ENCODE results near the gene CASP10. TPM values are rescaled to one million over a fixed set of nuclear protein-coding genes. Genes with fewer than 3 reads are reported as not detected.
"Not testable (repeated sequence)": the region's sequence is repeated elsewhere in the genome, so short reads cannot be mapped to it uniquely, and the experiment has no call there.

The CASP10 gene
- total RNA-seq, 1 experiment from 2014 or later: 2.8 TPM

DNA sequence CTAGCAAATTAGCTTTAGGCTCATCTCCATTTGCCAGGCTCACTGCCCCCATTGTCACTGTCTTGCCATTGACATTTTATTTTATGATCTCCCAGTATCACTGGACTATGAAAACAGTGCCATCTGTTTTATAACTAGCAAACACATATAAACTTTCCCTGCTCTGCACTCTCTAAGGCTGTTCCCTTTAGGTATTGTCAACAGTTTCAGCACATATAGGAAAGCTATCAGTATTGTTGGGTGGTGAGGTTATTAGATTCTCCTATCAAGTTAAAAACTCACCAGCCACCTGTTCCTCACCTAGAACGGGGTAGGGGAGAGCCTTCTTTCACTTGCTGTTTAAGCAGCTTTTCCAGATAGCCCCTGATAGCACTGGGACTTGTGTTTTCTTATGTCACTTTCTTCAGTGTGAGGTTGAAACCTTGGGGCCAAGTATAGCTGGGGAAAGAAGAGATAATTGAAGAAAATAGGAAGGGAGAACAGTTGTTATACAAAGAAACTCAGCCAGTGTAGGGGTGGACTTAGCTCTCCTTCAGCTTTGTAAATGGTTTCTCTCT, 34.4 kb upstream of the CASP10 start:
- no peak overlapping the region for H3K27ac Mint-ChIP-seq
- no peaks in the 10 kb centered on the region for H3K27me3 Mint-ChIP-seq (ENCODE audit: low read depth)
- H3K4me3 Mint-ChIP-seq: no peak overlapping the region
- ChIA-PET CTCF (interaction anchor here (5.7 kb wide), 1 partner anchor 10 kb away, joined by 40 read pairs; no protein-coding TSS in a partner anchor), POLR2A (no interaction called here)
- H3K4me1 Mint-ChIP-seq: peaks cover 10% of the 10 kb centered on the region
- no peak for TF ChIP-seq OVOL2 (CRISPR knock-in tag; IDR thresholded peaks at IDR 0.05; ENCODE audit: borderline replicate concordance)
- no peak for DNase-seq (ENCODE audit: low spot score)
- H3K9me3 Mint-ChIP-seq: no peaks in the 10 kb centered on the region
- no peak for ATAC-seq
- peaks cover 4% of the 10 kb centered on the region for H3K36me3 Mint-ChIP-seq

DNA sequence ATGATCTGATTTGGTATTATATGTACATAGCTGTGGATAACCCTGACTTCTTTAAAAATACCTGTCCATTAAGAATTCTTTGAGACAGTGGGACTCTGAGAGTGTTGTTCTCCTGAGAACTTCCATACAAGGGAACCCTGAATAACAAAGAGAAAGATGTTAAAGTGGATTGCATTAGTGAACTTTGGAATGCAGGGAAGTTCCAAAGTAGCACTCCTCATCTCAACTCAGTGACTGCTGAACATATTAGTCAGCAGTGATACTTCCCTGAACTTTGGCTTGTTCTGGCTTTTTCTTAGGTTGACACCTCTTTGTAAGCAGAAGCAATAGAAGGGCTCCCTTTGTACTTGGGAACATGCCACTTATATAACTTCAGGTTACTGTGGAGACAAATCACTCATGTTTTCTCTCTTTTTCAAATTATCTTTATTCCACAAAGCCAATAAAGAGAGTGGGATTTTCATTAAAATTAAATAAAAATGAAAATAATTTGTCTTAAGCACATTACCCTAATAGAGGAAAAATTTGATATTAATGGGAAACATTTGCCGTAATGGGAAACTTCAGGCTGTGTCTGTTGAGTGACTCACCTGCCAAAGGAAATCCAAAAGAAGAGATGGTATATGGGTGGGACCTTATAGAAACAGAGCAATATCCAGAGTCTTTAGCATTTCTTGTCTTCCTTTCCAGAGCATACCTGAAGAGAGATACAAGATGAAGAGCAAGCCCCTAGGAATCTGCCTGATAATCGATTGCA, 33.7 kb upstream of the CASP10 start:
- Mint-ChIP-seq H3K36me3 (peaks cover 4% of the 10 kb centered on the region), H3K9me3 (no peaks in the 10 kb centered on the region), H3K27me3 (ENCODE audit: low read depth) (no peaks in the 10 kb centered on the region), H3K27ac (peak overlapping the region; percentile 53; the same call in 1 of the 2 replicates), H3K4me1 (peaks cover 10% of the 10 kb centered on the region), H3K4me3 (no peak overlapping the region)
- ChIA-PET CTCF (interaction anchor here (0.6 to 5.7 kb wide), 2 partner anchors 9 to 185 kb away, joined by 3 to 40 read pairs; no protein-coding TSS in a partner anchor), POLR2A (no interaction called here)
- ATAC-seq: peak; percentile 28; the same call in 1 of the 2 replicates
- TF ChIP-seq, protein P1, sequence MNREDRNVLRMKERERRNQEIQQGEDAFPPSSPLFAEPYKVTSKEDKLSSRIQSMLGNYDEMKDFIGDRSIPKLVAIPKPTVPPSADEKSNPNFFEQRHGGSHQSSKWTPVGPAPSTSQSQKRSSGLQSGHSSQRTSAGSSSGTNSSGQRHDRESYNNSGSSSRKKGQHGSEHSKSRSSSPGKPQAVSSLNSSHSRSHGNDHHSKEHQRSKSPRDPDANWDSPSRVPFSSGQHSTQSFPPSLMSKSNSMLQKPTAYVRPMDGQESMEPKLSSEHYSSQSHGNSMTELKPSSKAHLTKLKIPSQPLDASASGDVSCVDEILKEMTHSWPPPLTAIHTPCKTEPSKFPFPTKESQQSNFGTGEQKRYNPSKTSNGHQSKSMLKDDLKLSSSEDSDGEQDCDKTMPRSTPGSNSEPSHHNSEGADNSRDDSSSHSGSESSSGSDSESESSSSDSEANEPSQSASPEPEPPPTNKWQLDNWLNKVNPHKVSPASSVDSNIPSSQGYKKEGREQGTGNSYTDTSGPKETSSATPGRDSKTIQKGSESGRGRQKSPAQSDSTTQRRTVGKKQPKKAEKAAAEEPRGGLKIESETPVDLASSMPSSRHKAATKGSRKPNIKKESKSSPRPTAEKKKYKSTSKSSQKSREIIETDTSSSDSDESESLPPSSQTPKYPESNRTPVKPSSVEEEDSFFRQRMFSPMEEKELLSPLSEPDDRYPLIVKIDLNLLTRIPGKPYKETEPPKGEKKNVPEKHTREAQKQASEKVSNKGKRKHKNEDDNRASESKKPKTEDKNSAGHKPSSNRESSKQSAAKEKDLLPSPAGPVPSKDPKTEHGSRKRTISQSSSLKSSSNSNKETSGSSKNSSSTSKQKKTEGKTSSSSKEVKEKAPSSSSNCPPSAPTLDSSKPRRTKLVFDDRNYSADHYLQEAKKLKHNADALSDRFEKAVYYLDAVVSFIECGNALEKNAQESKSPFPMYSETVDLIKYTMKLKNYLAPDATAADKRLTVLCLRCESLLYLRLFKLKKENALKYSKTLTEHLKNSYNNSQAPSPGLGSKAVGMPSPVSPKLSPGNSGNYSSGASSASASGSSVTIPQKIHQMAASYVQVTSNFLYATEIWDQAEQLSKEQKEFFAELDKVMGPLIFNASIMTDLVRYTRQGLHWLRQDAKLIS (CRISPR knock-in tag; IDR thresholded peaks at IDR 0.05; ENCODE audit: borderline replicate concordance): no peak
- TF ChIP-seq MYBL2 (CRISPR knock-in tag; IDR thresholded peaks at IDR 0.05): no peak
- TF ChIP-seq, protein P2, sequence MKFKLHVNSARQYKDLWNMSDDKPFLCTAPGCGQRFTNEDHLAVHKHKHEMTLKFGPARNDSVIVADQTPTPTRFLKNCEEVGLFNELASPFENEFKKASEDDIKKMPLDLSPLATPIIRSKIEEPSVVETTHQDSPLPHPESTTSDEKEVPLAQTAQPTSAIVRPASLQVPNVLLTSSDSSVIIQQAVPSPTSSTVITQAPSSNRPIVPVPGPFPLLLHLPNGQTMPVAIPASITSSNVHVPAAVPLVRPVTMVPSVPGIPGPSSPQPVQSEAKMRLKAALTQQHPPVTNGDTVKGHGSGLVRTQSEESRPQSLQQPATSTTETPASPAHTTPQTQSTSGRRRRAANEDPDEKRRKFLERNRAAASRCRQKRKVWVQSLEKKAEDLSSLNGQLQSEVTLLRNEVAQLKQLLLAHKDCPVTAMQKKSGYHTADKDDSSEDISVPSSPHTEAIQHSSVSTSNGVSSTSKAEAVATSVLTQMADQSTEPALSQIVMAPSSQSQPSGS (CRISPR knock-in tag; IDR thresholded peaks at IDR 0.05; ENCODE audit: borderline replicate concordance, low read depth): no peak
- no peak for TF ChIP-seq NFATC4 (CRISPR knock-in tag; IDR thresholded peaks at IDR 0.05)
- peak; percentile 28; the same call in 1 of the 2 replicates for TF ChIP-seq GABPB1 (CRISPR knock-in tag; IDR thresholded peaks at IDR 0.05)
- no peak for TF ChIP-seq SMAD4 (CRISPR knock-in tag; IDR thresholded peaks at IDR 0.05)
- no peak for TF ChIP-seq ZNF423 (CRISPR knock-in tag; IDR thresholded peaks at IDR 0.05)
- TF ChIP-seq ZNF416 (CRISPR knock-in tag; IDR thresholded peaks at IDR 0.05): no peak
- TF ChIP-seq ZNF263 (CRISPR knock-in tag; IDR thresholded peaks at IDR 0.05; ENCODE audit: low read depth): no peak
- no peak for DNase-seq (ENCODE audit: low spot score)

DNA sequence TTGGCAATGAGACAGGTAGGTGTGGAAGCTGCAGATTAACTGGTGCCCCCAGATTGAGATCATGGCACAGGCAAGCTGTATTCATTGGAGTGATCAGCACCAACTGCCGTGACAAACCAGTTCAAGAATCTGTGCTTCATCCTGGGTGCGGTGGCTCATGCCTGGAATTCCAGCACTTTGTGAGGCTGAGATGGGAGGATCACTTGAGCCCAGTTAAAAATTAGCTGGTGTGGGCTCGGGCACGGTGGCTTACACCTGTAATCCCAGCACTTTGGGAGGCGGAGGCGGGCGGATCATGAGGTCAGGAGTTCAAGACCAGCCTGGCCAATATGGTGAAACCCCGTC, 33.1 kb upstream of the CASP10 start:
- POLR2A ChIA-PET, H3K4me3 Mint-ChIP-seq, H3K36me3 Mint-ChIP-seq: not testable (repeated sequence)

DNA sequence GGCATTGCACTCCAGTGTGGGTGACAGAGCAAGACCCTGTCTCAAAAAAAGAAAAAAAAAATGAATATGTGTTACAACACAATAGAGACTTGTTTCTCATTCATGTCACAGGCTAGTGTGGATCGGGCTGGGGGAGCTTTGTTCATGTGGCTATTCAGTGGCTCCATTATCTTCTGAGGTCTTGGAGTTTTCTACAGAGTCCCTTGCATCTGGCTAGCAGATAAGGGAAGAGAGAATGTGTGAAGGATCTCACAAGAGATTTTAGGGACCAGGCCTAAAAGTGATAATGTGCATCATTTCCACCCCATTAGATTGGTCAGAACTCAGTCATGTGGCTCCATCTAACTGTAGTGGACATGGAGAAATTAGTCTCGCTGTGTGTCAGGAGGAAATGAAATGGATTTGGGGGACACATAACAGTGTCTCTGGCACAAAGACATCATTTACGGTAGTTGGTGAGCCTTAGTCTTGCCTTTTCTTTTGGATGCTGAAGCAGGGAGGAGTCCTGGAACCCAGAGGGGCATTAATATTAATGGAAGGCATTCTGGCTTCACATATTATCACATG, 32.4 kb upstream of the CASP10 start:
- Mint-ChIP-seq H3K36me3 (peaks cover 4% of the 10 kb centered on the region), H3K27ac (peak overlapping the region; percentile 11; the same call in 1 of the 2 replicates), H3K9me3 (no peaks in the 10 kb centered on the region), H3K4me3 (no peak overlapping the region), H3K4me1 (peaks cover 10% of the 10 kb centered on the region), H3K27me3 (ENCODE audit: low read depth) (no peaks in the 10 kb centered on the region)
- TF ChIP-seq, protein P3, sequence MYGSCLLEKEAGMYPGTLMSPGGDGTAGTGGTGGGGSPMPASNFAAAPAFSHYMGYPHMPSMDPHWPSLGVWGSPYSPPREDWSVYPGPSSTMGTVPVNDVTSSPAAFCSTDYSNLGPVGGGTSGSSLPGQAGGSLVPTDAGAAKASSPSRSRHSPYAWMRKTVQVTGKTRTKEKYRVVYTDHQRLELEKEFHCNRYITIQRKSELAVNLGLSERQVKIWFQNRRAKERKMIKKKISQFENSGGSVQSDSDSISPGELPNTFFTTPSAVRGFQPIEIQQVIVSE (CRISPR knock-in tag; IDR thresholded peaks at IDR 0.05; ENCODE audit: borderline replicate concordance): no peak
- TF ChIP-seq, protein P4, sequence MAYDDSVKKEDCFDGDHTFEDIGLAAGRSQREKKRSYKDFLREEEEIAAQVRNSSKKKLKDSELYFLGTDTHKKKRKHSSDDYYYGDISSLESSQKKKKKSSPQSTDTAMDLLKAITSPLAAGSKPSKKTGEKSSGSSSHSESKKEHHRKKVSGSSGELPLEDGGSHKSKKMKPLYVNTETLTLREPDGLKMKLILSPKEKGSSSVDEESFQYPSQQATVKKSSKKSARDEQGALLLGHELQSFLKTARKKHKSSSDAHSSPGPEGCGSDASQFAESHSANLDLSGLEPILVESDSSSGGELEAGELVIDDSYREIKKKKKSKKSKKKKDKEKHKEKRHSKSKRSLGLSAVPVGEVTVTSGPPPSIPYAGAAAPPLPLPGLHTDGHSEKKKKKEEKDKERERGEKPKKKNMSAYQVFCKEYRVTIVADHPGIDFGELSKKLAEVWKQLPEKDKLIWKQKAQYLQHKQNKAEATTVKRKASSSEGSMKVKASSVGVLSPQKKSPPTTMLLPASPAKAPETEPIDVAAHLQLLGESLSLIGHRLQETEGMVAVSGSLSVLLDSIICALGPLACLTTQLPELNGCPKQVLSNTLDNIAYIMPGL (CRISPR knock-in tag; IDR thresholded peaks at IDR 0.05): no peak
- no peak for TF ChIP-seq ZNF317 (CRISPR knock-in tag; IDR thresholded peaks at IDR 0.05; ENCODE audit: borderline replicate concordance, low read depth)
- ChIA-PET POLR2A (no interaction called here), CTCF (interaction anchor here (0.7 kb wide), 1 partner anchor 82 kb away, joined by 3 read pairs; no protein-coding TSS in a partner anchor)
- DNase-seq (ENCODE audit: low spot score) (no peak), ATAC-seq (no peak)

More for the DNA sequence above, 33.1 kb upstream of the CASP10 start:
- H3K27me3 Mint-ChIP-seq (ENCODE audit: low read depth); H3K9me3 Mint-ChIP-seq; ATAC-seq; DNase-seq (ENCODE audit: low spot score); H3K4me1 Mint-ChIP-seq: not testable (repeated sequence)
- H3K27ac Mint-ChIP-seq: peak overlapping the region; percentile 53; the same call in 1 of the 2 replicates
- CTCF ChIA-PET: interaction anchor here (0.6 to 0.7 kb wide), 2 partner anchors 83 to 186 kb away, joined by 3 read pairs; no protein-coding TSS in a partner anchor

Measured in WTC11 (cell line).